GM23338 (cell line): ENCODE data around the gene TRIM15. TPM values are rescaled to one million over a fixed set of nuclear protein-coding genes. Genes with fewer than 3 reads are reported as not detected.

Experiments used
- ATAC-seq: fragments of 200-7000 bp; cut with Tn5 transposase; 3 replicates; pipeline ENCODE4 v1.9.1; 2020
- DNase-seq: peaks from one replicate; pipeline ENCODE4 v3.0.0-alpha.2; 2015; ENCODE audit warnings: low spot score
- H2AFZ ChIP-seq: fragments of 200-600 bp; sonication (generic); 2 replicates; pipeline ENCODE4 v1.8.0; 2016; ENCODE audit warnings: antibody characterized with exemption, mild to moderate bottlenecking, moderate library complexity
- H3F3A ChIP-seq: fragments of 200-600 bp; sonication (generic); replicated peaks from 2 replicates; pipeline ENCODE4 v1.8.0; 2017; ENCODE audit warnings: antibody characterized with exemption, mixed run types, low read depth
- H3K27ac ChIP-seq: fragments of 200-600 bp; sonication (generic); 2 replicates; pipeline ENCODE4 v1.6.1; 2016; ENCODE audit warnings: low read depth
- H3K27me3 ChIP-seq: fragments of 200-600 bp; sonication (generic); 2 replicates; pipeline ENCODE4 v1.8.0; 2016; ENCODE audit warnings: mild to moderate bottlenecking, mixed run types, moderate library complexity; ENCODE audit not compliant: insufficient read depth
- H3K36me3 ChIP-seq: fragments of 200-600 bp; sonication (generic); 2 replicates; pipeline ENCODE4 v1.8.0; 2016; ENCODE audit warnings: mild to moderate bottlenecking; ENCODE audit not compliant: insufficient read depth
- H3K4me1 ChIP-seq: fragments of 200-600 bp; sonication (generic); 2 replicates; pipeline ENCODE4 v1.8.0; 2016; ENCODE audit warnings: mild to moderate bottlenecking, moderate library complexity; ENCODE audit not compliant: insufficient read depth
- H3K4me2 ChIP-seq: fragments of 200-600 bp; sonication (generic); 2 replicates; pipeline ENCODE4 v1.7.1; 2017; ENCODE audit warnings: mixed run types
- H3K4me3 ChIP-seq: fragments of 200-600 bp; sonication (generic); 2 replicates; pipeline ENCODE4 v1.6.1; 2016; ENCODE audit warnings: mixed run types
- H3K79me2 ChIP-seq: fragments of 200-600 bp; sonication (generic); replicated peaks from 2 replicates; pipeline ENCODE4 v1.8.0; 2017; ENCODE audit warnings: mild to moderate bottlenecking; ENCODE audit not compliant: insufficient read depth
- H3K9me2 ChIP-seq: fragments of 200-600 bp; sonication (generic); 2 replicates; pipeline ENCODE4 v1.8.0; 2017; ENCODE audit not compliant: insufficient read depth
- H4K20me1 ChIP-seq: fragments of 200-600 bp; sonication (generic); replicated peaks from 2 replicates; pipeline ENCODE4 v1.8.0; 2017; ENCODE audit warnings: mild to moderate bottlenecking; ENCODE audit not compliant: insufficient read depth
- H3K27ac Mint-ChIP-seq: 2 replicates; pipeline ENCODE4 v1.8.0; 2020; ENCODE audit warnings: inconsistent platforms, mild to moderate bottlenecking, moderate library complexity, mixed read lengths
- H3K27me3 Mint-ChIP-seq: 3 replicates; pipeline ENCODE4 v1.8.0; 2022; ENCODE audit warnings: low read depth, mild to moderate bottlenecking, moderate library complexity, mixed read lengths, inconsistent platforms; ENCODE audit not compliant: insufficient read depth, poor library complexity
- H3K36me3 Mint-ChIP-seq: 3 replicates; pipeline ENCODE4 v1.8.0; 2021; ENCODE audit warnings: low read depth, mild to moderate bottlenecking, inconsistent platforms, moderate library complexity, mixed read lengths
- H3K4me1 Mint-ChIP-seq: 3 replicates; pipeline ENCODE4 v1.8.0; 2020; ENCODE audit warnings: mild to moderate bottlenecking, inconsistent platforms, mixed read lengths
- H3K4me3 Mint-ChIP-seq: 3 replicates; pipeline ENCODE4 v1.8.0; 2021; ENCODE audit warnings: moderate library complexity, mild to moderate bottlenecking, inconsistent platforms, mixed read lengths
- H3K9me3 Mint-ChIP-seq: 3 replicates; pipeline ENCODE4 v1.8.0; 2020; ENCODE audit warnings: moderate library complexity, mild to moderate bottlenecking, inconsistent platforms, mixed read lengths
- CREB1 ChIP-seq: fragments of 250-450 bp; sonication (Bioruptor Pico); IDR thresholded peaks from 2 replicates; pipeline ENCODE4 v1.5.0; 2020; ENCODE audit warnings: low read depth, mild to moderate bottlenecking, moderate library complexity
- CTCF ChIP-seq, 2 experiments: fragments of 200-600 bp in 1 of 2; sonication (generic) in 1 of 2; conservative IDR thresholded peaks; 2 replicates each; pipeline versions ENCODE4 v1.5.1 to v1.6.1; 2016 to 2017; ENCODE audit warnings: antibody characterized with exemption in 2 of 2, low read depth in 2 of 2, mild to moderate bottlenecking in 2 of 2, moderate library complexity in 1 of 2
- ETS1 ChIP-seq: IDR thresholded peaks from 2 replicates; pipeline ENCODE4 v1.6.1; 2016; ENCODE audit warnings: antibody characterized with exemption
- EZH2 ChIP-seq: fragments of 200-600 bp; sonication (generic); IDR thresholded peaks from one replicate; pipeline ENCODE4 v1.8.0; 2017; ENCODE audit warnings: antibody characterized with exemption, mild to moderate bottlenecking, low read depth; ENCODE audit not compliant: unreplicated experiment
- JUNB ChIP-seq: IDR thresholded peaks from one replicate; pipeline ENCODE4 v1.6.1; 2016; ENCODE audit warnings: antibody characterized with exemption; ENCODE audit not compliant: unreplicated experiment
- STAT1 ChIP-seq: IDR thresholded peaks from one replicate; pipeline ENCODE4 v1.6.1; 2016; ENCODE audit warnings: antibody characterized with exemption; ENCODE audit not compliant: unreplicated experiment
- ZNF462 ChIP-seq: fragments of 250-450 bp; sonication (Bioruptor Pico); IDR thresholded peaks from 2 replicates; pipeline ENCODE4 v1.5.0; 2020; ENCODE audit warnings: mild to moderate bottlenecking, moderate library complexity
- polyA plus RNA-seq: library from polyadenylated mRNA; unstranded; fragments of >200 nt; fragmentation: Nextera tagmentation; extraction: Ambion mirVana; gene quantifications from 2 replicates; pipeline ENCODE4 v1.2.1, GENCODE V29; 2016
- total RNA-seq: library from RNA; depleted of rRNA; stranded (reverse); fragments of >200 nt; shearing (Covaris generic); gene quantifications from 2 replicates; pipeline ENCODE4 v1.2.3, GENCODE V29; 2014
- TF ChIP-seq, protein P1 (sequence below): IDR thresholded peaks from one replicate; pipeline ENCODE4 v1.6.1; 2018; ENCODE audit warnings: antibody characterized with exemption; ENCODE audit not compliant: unreplicated experiment

TRIM15 gene
- total and polyA plus RNA-seq, 2 experiments from 2014 or later = 0.21 to 1.0 TPM

DNA sequence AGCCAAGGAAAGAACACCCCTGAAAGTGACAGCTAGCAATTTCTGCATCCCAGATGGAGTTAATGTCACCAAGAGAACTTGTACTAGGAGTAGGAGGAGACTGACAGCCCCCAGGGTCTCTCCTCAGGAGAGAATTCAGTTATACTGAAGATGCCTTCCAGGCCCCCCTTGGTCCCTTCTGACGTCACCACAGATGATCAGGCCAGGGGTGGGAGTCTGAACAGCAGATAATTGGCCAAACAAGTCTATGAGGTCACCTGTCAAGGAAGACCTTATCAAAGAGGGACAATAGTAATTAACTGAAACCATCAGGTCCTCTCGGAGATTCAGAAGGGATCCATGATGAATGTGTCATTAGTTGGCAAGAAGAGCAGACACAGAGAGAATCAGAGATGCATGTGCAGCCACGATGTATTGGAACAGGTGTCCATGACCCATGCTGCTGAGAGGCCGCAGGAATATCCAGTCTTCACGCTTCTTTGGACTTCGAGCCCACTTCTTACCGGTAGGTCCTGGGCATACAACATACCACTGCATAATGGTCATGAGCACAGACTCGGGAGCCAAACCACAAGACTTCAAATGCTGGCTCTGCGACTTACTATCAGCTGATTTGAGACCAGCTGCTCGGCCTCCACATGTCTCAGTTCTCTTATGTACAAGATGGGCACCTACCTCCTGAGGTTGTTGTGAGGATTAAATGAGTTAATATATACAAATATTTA is 12.5 kb upstream of the TRIM15 start:
- no peaks in the 10 kb centered on the region for H3K36me3 Mint-ChIP-seq

More for the DNA sequence above, 12.5 kb upstream of the TRIM15 start:
- 0 out of 2 replicates have a peak, but pooled peaks cover 11% of the 10 kb centered on the region for H3K27me3 ChIP-seq
- Mint-ChIP-seq H3K27ac (no peak overlapping the region), H3K27me3 (peaks cover 2% of the 10 kb centered on the region), H3K9me3 (no peaks in the 10 kb centered on the region), H3K4me1 (peaks cover 3% of the 10 kb centered on the region; the same call in 2 of the 3 replicates), H3K4me3 (no peak overlapping the region)
- H3K4me1 ChIP-seq = no peaks in the 10 kb centered on the region
- no peak overlapping the region for H3K27ac ChIP-seq
- TF ChIP-seq STAT1 (no peak), ZNF462 (CRISPR knock-in tag) (no peak), ETS1 (no peak), JUNB (no peak), EZH2 (no peak), CTCF (conservative IDR thresholded peaks at IDR 0.05; ENCODE audit: low read depth in 2 of 2) (no peak), CREB1 (CRISPR knock-in tag) (no peak)
- TF ChIP-seq, protein P1, sequence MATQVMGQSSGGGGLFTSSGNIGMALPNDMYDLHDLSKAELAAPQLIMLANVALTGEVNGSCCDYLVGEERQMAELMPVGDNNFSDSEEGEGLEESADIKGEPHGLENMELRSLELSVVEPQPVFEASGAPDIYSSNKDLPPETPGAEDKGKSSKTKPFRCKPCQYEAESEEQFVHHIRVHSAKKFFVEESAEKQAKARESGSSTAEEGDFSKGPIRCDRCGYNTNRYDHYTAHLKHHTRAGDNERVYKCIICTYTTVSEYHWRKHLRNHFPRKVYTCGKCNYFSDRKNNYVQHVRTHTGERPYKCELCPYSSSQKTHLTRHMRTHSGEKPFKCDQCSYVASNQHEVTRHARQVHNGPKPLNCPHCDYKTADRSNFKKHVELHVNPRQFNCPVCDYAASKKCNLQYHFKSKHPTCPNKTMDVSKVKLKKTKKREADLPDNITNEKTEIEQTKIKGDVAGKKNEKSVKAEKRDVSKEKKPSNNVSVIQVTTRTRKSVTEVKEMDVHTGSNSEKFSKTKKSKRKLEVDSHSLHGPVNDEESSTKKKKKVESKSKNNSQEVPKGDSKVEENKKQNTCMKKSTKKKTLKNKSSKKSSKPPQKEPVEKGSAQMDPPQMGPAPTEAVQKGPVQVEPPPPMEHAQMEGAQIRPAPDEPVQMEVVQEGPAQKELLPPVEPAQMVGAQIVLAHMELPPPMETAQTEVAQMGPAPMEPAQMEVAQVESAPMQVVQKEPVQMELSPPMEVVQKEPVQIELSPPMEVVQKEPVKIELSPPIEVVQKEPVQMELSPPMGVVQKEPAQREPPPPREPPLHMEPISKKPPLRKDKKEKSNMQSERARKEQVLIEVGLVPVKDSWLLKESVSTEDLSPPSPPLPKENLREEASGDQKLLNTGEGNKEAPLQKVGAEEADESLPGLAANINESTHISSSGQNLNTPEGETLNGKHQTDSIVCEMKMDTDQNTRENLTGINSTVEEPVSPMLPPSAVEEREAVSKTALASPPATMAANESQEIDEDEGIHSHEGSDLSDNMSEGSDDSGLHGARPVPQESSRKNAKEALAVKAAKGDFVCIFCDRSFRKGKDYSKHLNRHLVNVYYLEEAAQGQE = no peak
- H3K79me2 ChIP-seq = no peaks in the 10 kb centered on the region
- H3K4me3 ChIP-seq = no peak overlapping the region
- H4K20me1 ChIP-seq = no peaks in the 10 kb centered on the region
- no peaks in the 10 kb centered on the region for H3K9me2 ChIP-seq
- no peak for DNase-seq
- H2AFZ ChIP-seq = no peak overlapping the region
- H3K4me2 ChIP-seq = no peak overlapping the region
- H3K36me3 ChIP-seq = no peaks in the 10 kb centered on the region
- ATAC-seq = no peak
- no peaks in the 10 kb centered on the region for H3F3A ChIP-seq
